ENCODE data around the gene IDH3A. TPM values are rescaled to one million over a fixed set of nuclear protein-coding genes. Genes with fewer than 3 reads are reported as not detected.
A peak's percentile ranks its signal among the peaks of the same experiment; 100 is the strongest.
"Not testable (repeated sequence)": the region's sequence is repeated elsewhere in the genome, so short reads cannot be mapped to it uniquely, and the experiment has no call there.

Gene IDH3A
- total RNA-seq, 1 experiment from 2014 or later, result 67.3 TPM

DNA sequence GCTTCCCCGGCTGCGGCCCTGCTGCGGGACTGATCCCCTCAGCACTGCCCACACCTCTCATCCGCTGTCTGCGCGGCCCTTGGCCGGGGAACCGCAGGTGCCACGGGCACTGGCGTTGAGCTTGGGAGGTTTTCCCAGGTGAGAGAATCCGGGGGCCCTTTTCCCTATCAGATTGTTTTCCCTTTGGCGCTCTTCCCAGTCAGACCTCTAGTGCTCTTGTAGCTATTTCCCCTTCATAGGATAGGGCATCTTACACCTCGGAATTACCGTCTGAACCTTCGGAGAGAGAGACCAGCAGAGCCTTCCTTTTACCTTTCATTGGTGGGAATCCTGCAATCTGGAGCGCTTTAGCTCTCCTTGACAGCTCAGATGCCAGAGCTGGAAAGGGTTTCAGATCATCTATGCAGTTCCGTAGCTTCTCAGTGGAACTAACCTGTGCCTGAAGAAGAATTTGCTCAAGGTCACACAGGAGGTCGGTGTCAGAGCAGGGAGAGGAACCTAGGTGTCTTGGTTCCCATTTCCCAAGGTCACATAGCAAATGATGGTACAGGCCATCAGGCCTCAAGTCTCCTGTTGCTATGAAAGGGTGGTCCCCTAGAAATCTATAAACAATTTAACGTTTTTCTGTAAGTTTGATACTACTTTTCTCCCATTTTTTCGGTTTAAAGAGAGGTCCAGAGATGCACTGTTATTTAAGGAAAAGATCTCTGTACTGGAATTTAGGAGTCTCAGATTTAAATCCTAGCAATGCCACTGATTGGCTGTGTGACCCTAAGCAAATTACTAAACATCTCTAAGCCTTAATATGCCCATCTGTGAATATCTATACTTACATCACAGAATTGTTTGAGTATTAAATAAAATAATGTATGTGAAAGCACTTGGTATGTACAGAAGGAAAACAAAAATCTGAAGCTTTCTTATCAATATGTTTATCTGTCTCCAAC is 916 bp downstream of the IDH3A start:
- ChIA-PET CTCF (interaction anchor here (0.6 to 1.3 kb wide), 5 partner anchors 37 to 190 kb away, joined by 3 to 6 read pairs (median 3); no protein-coding TSS in a partner anchor), POLR2A (interaction anchor here (0.7 kb wide), 1 partner anchor 149 kb away, joined by 3 read pairs; the partner anchor contains the start of gene SKIC8)
- Histone ChIP-seq H3K9me3 (no peaks in the 10 kb centered on the region), H3K27me3 (replicated peaks; ENCODE audit: control insufficient read depth, insufficient read depth, low read length) (no peaks in the 10 kb centered on the region), H3K36me3 (ENCODE audit: control insufficient read depth, insufficient read depth, low read length) (no peaks in the 10 kb centered on the region), H3K4me3 (ENCODE audit: low read depth, low read length) (peak overlapping the region; percentile 73), H3K4me1 (0 out of 2 replicates have a peak, but pooled peaks cover 3% of the 10 kb centered on the region)
- intact Hi-C loops (cut with micrococcal nuclease; ENCODE audit: unreplicated experiment), result loop anchor here (1.0 kb wide), 2 partner anchors 18 to 45 kb away; no protein-coding TSS in a partner anchor
- peak overlapping the region; percentile 93 for H3K4me3 Mint-ChIP-seq (ENCODE audit: unreplicated experiment)
- no peaks in the 10 kb centered on the region for H3K27me3 Mint-ChIP-seq (ENCODE audit: insufficient read depth, unreplicated experiment)
- no peaks in the 10 kb centered on the region for H3K9me3 Mint-ChIP-seq (ENCODE audit: unreplicated experiment)
- no TSS peak for BruUV-seq (replicated peaks)
- peak overlapping the region; percentile 82 for H3K27ac Mint-ChIP-seq (ENCODE audit: unreplicated experiment)
- H3K36me3 Mint-ChIP-seq (ENCODE audit: insufficient read depth, unreplicated experiment), result peaks cover 11% of the 10 kb centered on the region
- H3K4me1 Mint-ChIP-seq (ENCODE audit: low read depth, unreplicated experiment), result no peaks in the 10 kb centered on the region
- TF ChIP-seq, protein P1, sequence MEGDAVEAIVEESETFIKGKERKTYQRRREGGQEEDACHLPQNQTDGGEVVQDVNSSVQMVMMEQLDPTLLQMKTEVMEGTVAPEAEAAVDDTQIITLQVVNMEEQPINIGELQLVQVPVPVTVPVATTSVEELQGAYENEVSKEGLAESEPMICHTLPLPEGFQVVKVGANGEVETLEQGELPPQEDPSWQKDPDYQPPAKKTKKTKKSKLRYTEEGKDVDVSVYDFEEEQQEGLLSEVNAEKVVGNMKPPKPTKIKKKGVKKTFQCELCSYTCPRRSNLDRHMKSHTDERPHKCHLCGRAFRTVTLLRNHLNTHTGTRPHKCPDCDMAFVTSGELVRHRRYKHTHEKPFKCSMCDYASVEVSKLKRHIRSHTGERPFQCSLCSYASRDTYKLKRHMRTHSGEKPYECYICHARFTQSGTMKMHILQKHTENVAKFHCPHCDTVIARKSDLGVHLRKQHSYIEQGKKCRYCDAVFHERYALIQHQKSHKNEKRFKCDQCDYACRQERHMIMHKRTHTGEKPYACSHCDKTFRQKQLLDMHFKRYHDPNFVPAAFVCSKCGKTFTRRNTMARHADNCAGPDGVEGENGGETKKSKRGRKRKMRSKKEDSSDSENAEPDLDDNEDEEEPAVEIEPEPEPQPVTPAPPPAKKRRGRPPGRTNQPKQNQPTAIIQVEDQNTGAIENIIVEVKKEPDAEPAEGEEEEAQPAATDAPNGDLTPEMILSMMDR (IDR thresholded peaks at IDR 0.05; ENCODE audit: insufficient read depth in 1 of 2, low read depth in 1 of 2, low read length in 1 of 2, severe bottlenecking in 1 of 2, unreplicated experiment in 1 of 2), result no peak
- DNase-seq, result no peak

DNA sequence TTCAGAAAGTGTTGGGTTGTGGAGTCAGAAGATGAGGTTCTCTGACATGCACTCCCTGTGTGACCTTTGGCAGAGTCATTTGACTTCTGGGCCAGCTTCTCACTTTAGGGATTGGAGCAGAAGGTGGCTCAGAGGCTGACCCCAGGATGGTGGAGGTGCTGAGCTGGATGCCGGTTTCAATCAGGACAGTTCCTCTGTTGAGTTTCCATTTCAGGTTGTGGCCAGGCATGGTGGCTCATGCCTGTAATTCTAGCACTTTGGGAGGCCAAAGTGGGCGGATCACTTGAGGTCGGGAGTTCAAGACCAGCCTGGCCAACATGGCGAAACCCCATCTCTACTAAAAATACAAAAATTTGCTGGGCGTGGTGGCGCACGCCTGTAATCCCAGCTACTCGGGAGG is 1.9 kb downstream of the IDH3A start:
- H3K27me3 Mint-ChIP-seq (ENCODE audit: insufficient read depth, unreplicated experiment); H3K27ac Mint-ChIP-seq (ENCODE audit: unreplicated experiment); DNase-seq; H3K4me3 ChIP-seq (ENCODE audit: low read depth, low read length); H3K27me3 ChIP-seq (replicated peaks; ENCODE audit: control insufficient read depth, insufficient read depth, low read length); POLR2A ChIA-PET; H3K4me3 Mint-ChIP-seq (ENCODE audit: unreplicated experiment); H3K9me3 Mint-ChIP-seq (ENCODE audit: unreplicated experiment); H3K4me1 Mint-ChIP-seq (ENCODE audit: low read depth, unreplicated experiment); H3K4me1 ChIP-seq; H3K36me3 ChIP-seq (ENCODE audit: control insufficient read depth, insufficient read depth, low read length); BruUV-seq (replicated peaks); intact Hi-C loops (cut with micrococcal nuclease; ENCODE audit: unreplicated experiment); H3K9me3 ChIP-seq: not testable (repeated sequence)
- peaks cover 16% of the 10 kb centered on the region for H3K36me3 Mint-ChIP-seq (ENCODE audit: insufficient read depth, unreplicated experiment)
- CTCF ChIA-PET, result interaction anchor here (0.8 kb wide), 1 partner anchor 38 kb away, joined by 3 read pairs; no protein-coding TSS in a partner anchor

DNA sequence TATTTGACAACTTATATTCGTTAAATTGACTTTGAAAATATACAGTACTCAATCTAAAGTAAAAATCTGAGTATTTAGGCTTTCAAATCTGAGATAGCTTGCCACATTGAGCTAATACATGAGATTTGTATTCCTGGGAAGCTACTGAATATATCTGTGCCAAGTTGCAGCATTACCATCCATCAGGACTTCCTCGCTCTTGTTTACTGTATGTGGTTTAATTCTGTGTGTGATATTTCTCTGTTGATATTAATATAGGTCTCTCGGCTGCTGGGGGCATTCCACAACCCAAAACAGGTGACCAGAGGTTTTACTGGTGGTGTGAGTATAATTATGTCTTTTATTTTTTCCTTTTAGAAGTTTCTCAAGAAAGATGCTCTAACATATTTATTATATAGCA is 5.8 kb downstream of the IDH3A start:
- CTCF ChIA-PET, result no interaction called here
- no peaks in the 10 kb centered on the region for H3K4me1 ChIP-seq
- no peaks in the 10 kb centered on the region for H3K36me3 ChIP-seq (ENCODE audit: control insufficient read depth, insufficient read depth, low read length)
- POLR2A ChIA-PET, result no interaction called here
- no TSS peak for BruUV-seq (replicated peaks)
- H3K36me3 Mint-ChIP-seq (ENCODE audit: insufficient read depth, unreplicated experiment), result peaks cover 18% of the 10 kb centered on the region
- TF ChIP-seq, protein P1 (IDR thresholded peaks at IDR 0.05; ENCODE audit: insufficient read depth in 1 of 2, low read depth in 1 of 2, low read length in 1 of 2, severe bottlenecking in 1 of 2, unreplicated experiment in 1 of 2), result no peak
- no peaks in the 10 kb centered on the region for H3K4me1 Mint-ChIP-seq (ENCODE audit: low read depth, unreplicated experiment)
- H3K27ac Mint-ChIP-seq (ENCODE audit: unreplicated experiment), result no peak overlapping the region
- H3K27me3 Mint-ChIP-seq (ENCODE audit: insufficient read depth, unreplicated experiment), result no peaks in the 10 kb centered on the region
- no peak overlapping the region for H3K4me3 Mint-ChIP-seq (ENCODE audit: unreplicated experiment)
- intact Hi-C loops (cut with micrococcal nuclease; ENCODE audit: unreplicated experiment), result no loop called here
- DNase-seq, result no peak
- H3K27me3 ChIP-seq (replicated peaks; ENCODE audit: control insufficient read depth, insufficient read depth, low read length), result no peaks in the 10 kb centered on the region
- H3K9me3 Mint-ChIP-seq (ENCODE audit: unreplicated experiment), result no peaks in the 10 kb centered on the region
- H3K9me3 ChIP-seq, result no peaks in the 10 kb centered on the region
- no peak overlapping the region for H3K4me3 ChIP-seq (ENCODE audit: low read depth, low read length)
